ENCODE measurements around the gene AUTS2. TPM values are rescaled to one million over a fixed set of nuclear protein-coding genes. Genes with fewer than 3 reads are reported as not detected.

The AUTS2 gene
- total and polyA plus RNA-seq, 9 of the 15 experiments (the other 6 are each of a cell fraction or from before 2014, with no cell fraction given): 0.58 TPM; not detected in 8

- CTCF ChIA-PET (ENCODE audit: low intra/inter-chr PET ratio): no interaction called here
- H3K27me3 ChIP-seq (ENCODE audit: control insufficient read depth in 2 of 2, insufficient read depth in 2 of 2, low read length in 2 of 2): peaks cover 9 to 28% of the 10 kb centered on the region in 2 experiments; a peak in 3 of 5 replicates
- H3K4me3 ChIP-seq: no peak overlapping the region
- FAIRE-seq (no peak), ATAC-seq (no peak), DNase-seq (ENCODE audit: extremely low read depth in 1 of 4, low spot score in 3 of 4) (no peak)
- H3K36me3 ChIP-seq (ENCODE audit: control insufficient read depth, insufficient read depth, low read length): no peaks in the 10 kb centered on the region
- H3K79me2 ChIP-seq (ENCODE audit: control insufficient read depth, insufficient read depth, low read length): no peaks in the 10 kb centered on the region
- no peaks in the 10 kb centered on the region for H3K4me1 ChIP-seq (replicated peaks in 1 of 2; ENCODE audit: control insufficient read depth in 2 of 2, insufficient read depth in 2 of 2, low read length in 2 of 2)
- no TSS peak for BruUV-seq (replicated peaks)
- H3K9ac ChIP-seq (ENCODE audit: insufficient read depth in 1 of 2, low read depth in 2 of 2, low read length in 2 of 2): no peak overlapping the region
- TF ChIP-seq CBFA2T3 (IDR thresholded peaks at IDR 0.05): peak; percentile 24; the same call in 1 of the 2 replicates
- TF ChIP-seq L3MBTL2 (IDR thresholded peaks at IDR 0.05): no peak
- H2AFZ ChIP-seq (ENCODE audit: low read depth, low read length): no peak overlapping the region
- no peak overlapping the region for H3K4me2 ChIP-seq (ENCODE audit: insufficient read depth, low read length)
- H3K9me3 ChIP-seq (replicated peaks; ENCODE audit: control insufficient read depth, insufficient read depth, low read depth, low read length): no peaks in the 10 kb centered on the region
- H3K27ac ChIP-seq (ENCODE audit: extremely low read depth, low read depth, low read length): no peak overlapping the region
- intact Hi-C loops (cut with micrococcal nuclease): no loop called here
- in situ Hi-C loops (cut with MboI): no loop called here
- POLR2A ChIA-PET: no interaction called here
- H4K20me1 ChIP-seq (replicated peaks; ENCODE audit: control insufficient read depth, insufficient read depth, low read length): no peaks in the 10 kb centered on the region; the same call in 1 of the 2 replicates
- 0% methylated on average over 3 of the region's 3 CpGs for WGBS (ENCODE audit: insufficient coverage, low coverage, missing lambda C conversion rate)
- H3K9me1 ChIP-seq (ENCODE audit: control insufficient read depth, insufficient read depth, low read length): no peaks in the 10 kb centered on the region
These were observed 1062.5 kb downstream of the AUTS2 start for GRCh38 chr7:70660819-70661191.

GRCh38 chr7:70663680-70664079 is 1065.4 kb downstream of the AUTS2 start:
- DNase-seq (ENCODE audit: extremely low read depth in 1 of 4, low spot score in 3 of 4): no peak
- Histone ChIP-seq H3K9me1 (ENCODE audit: control insufficient read depth, insufficient read depth, low read length) (no peaks in the 10 kb centered on the region), H2AFZ (ENCODE audit: low read depth, low read length) (no peak overlapping the region), H3K36me3 (ENCODE audit: control insufficient read depth, insufficient read depth, low read length) (no peaks in the 10 kb centered on the region), H3K4me1 (replicated peaks in 1 of 2; ENCODE audit: control insufficient read depth in 2 of 2, insufficient read depth in 2 of 2, low read length in 2 of 2) (no peaks in the 10 kb centered on the region), H3K4me2 (ENCODE audit: insufficient read depth, low read length) (no peak overlapping the region), H3K27ac (ENCODE audit: extremely low read depth, low read depth, low read length) (no peak overlapping the region), H3K4me3 (no peak overlapping the region), H3K9me3 (replicated peaks; ENCODE audit: control insufficient read depth, insufficient read depth, low read depth, low read length) (no peaks in the 10 kb centered on the region), H4K20me1 (replicated peaks; ENCODE audit: control insufficient read depth, insufficient read depth, low read length) (no peaks in the 10 kb centered on the region; the same call in 1 of the 2 replicates), H3K9ac (ENCODE audit: insufficient read depth in 1 of 2, low read depth in 2 of 2, low read length in 2 of 2) (no peak overlapping the region), H3K27me3 (ENCODE audit: control insufficient read depth in 2 of 2, insufficient read depth in 2 of 2, low read length in 2 of 2) (peaks cover 2 to 23% of the 10 kb centered on the region in 2 experiments; a peak in 3 of 5 replicates), H3K79me2 (ENCODE audit: control insufficient read depth, insufficient read depth, low read length) (no peaks in the 10 kb centered on the region)
- intact Hi-C loops (cut with micrococcal nuclease) (no loop called here), in situ Hi-C loops (cut with MboI) (no loop called here)
- TF ChIP-seq HDAC6 (IDR thresholded peaks at IDR 0.05; ENCODE audit: low read depth, low read length) (no peak), ZNF695 (CRISPR knock-in tag; IDR thresholded peaks at IDR 0.05) (no peak), TCF15 (CRISPR knock-in tag; IDR thresholded peaks at IDR 0.05) (no peak), ZNF217 (CRISPR knock-in tag; IDR thresholded peaks at IDR 0.05) (no peak), ADNP (tag; IDR thresholded peaks at IDR 0.05) (no peak)
- BruUV-seq (replicated peaks): no TSS peak
- ChIA-PET CTCF (ENCODE audit: low intra/inter-chr PET ratio) (no interaction called here), POLR2A (interaction anchor here (0.6 kb wide), 1 partner anchor 89 kb away, joined by 3 read pairs; no protein-coding TSS in a partner anchor)
- ATAC-seq: no peak
- 0% methylated on average over 3 of the region's 3 CpGs for WGBS (ENCODE audit: insufficient coverage, low coverage, missing lambda C conversion rate)
- no peak for FAIRE-seq
